HEK293 (cell line): ENCODE data around the gene SLC39A13.

Source experiments
- BCL11B ChIP-seq: fragments of 450-650 bp; formaldehyde crosslinking; IDR thresholded peaks from 2 replicates; pipeline ENCODE4 v1.5.1; 2016; ENCODE audit warnings: low read depth, missing biosample characterization, missing genetic modification characterization
- SP2 ChIP-seq: fragments of 450-650 bp; formaldehyde crosslinking; IDR thresholded peaks from 2 replicates; pipeline ENCODE4 v1.5.1; 2016; ENCODE audit warnings: missing biosample characterization, missing genetic modification characterization
- YY1 ChIP-seq: fragments of 450-650 bp; formaldehyde crosslinking; IDR thresholded peaks from 2 replicates; pipeline ENCODE4 v1.5.1; 2018; ENCODE audit warnings: missing biosample characterization, missing genetic modification characterization
- TF ChIP-seq, protein P1 (sequence below): fragments of 450-650 bp; formaldehyde crosslinking; IDR thresholded peaks from 2 replicates; pipeline ENCODE4 v1.5.1; 2016; ENCODE audit warnings: missing biosample characterization, missing genetic modification characterization

DNA sequence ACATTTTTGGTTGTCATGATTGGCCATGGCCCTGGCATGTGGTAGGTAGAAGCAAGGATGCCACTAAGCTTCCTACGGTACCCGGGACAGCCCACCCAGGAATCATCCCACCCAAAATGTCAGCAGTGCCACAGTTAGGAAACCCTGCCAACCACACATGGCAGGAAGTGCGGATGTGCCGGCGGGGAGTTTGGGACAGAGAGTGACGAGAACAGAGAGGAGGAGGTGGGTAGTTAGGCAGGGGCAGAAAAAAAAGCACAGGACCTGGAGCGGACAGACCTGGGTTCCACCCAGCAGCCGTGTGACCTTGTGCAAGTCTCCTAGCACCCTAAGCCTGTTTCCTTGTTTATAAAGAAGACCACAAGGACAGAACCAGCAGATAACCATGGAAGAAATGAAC is 33.4 kb upstream of the SLC39A13 start:
- TF ChIP-seq, protein P1, sequence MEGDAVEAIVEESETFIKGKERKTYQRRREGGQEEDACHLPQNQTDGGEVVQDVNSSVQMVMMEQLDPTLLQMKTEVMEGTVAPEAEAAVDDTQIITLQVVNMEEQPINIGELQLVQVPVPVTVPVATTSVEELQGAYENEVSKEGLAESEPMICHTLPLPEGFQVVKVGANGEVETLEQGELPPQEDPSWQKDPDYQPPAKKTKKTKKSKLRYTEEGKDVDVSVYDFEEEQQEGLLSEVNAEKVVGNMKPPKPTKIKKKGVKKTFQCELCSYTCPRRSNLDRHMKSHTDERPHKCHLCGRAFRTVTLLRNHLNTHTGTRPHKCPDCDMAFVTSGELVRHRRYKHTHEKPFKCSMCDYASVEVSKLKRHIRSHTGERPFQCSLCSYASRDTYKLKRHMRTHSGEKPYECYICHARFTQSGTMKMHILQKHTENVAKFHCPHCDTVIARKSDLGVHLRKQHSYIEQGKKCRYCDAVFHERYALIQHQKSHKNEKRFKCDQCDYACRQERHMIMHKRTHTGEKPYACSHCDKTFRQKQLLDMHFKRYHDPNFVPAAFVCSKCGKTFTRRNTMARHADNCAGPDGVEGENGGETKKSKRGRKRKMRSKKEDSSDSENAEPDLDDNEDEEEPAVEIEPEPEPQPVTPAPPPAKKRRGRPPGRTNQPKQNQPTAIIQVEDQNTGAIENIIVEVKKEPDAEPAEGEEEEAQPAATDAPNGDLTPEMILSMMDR (tag by site-specific recombination): no peak
- TF ChIP-seq BCL11B (tag by site-specific recombination) (no peak), YY1 (tag by site-specific recombination) (no peak), SP2 (tag by site-specific recombination) (no peak)
